Keratinocyte (primary cell): ENCODE measurements around the gene EPB41L2. TPM values are rescaled to one million over a fixed set of nuclear protein-coding genes. Genes with fewer than 3 reads are reported as not detected.

Source experiments
- DNase-seq: peaks from one replicate; pipeline ENCODE4 v3.0.0-alpha.2; 2011; ENCODE audit warnings: low read depth, missing footprints, low spot score
- FAIRE-seq: peaks from 2 replicates; lab custom pipeline; 2011; peaks lifted over from hg19 to GRCh38; lab: Jason Lieb, UNC
- H2AFZ ChIP-seq: 2 replicates; pipeline ENCODE4 v1.6.0; 2012; ENCODE audit warnings: low read length, control low read depth, inconsistent platforms; ENCODE audit not compliant: control insufficient read depth
- H3K27ac ChIP-seq: 2 replicates; pipeline ENCODE4 v1.5.1; 2011; ENCODE audit warnings: low read length; ENCODE audit not compliant: control insufficient read depth, insufficient read depth
- H3K27me3 ChIP-seq: 3 replicates; pipeline ENCODE4 v1.6.0; 2011; ENCODE audit warnings: low read length; ENCODE audit not compliant: control insufficient read depth, insufficient read depth; ENCODE audit errors: extremely low read depth
- H3K36me3 ChIP-seq, 2 experiments: 2 replicates in 1 of 2; 3 replicates in 1 of 2; pipeline ENCODE4 v1.5.1; 2011; ENCODE audit warnings: low read length in 2 of 2, mild to moderate bottlenecking in 1 of 2; ENCODE audit not compliant: control insufficient read depth in 2 of 2, insufficient read depth in 2 of 2; ENCODE audit errors: extremely low read depth in 1 of 2
- H3K4me1 ChIP-seq: 3 replicates; pipeline ENCODE4 v1.5.1; 2011; ENCODE audit warnings: low read length; ENCODE audit not compliant: control insufficient read depth, insufficient read depth; ENCODE audit errors: extremely low read depth
- H3K4me2 ChIP-seq: 3 replicates; pipeline ENCODE4 v1.6.0; 2011; ENCODE audit warnings: low read depth, low read length; ENCODE audit not compliant: control insufficient read depth, insufficient read depth; ENCODE audit errors: extremely low read depth
- H3K4me3 ChIP-seq, 3 experiments: fragments of 200-600 bp in 1 of 3; sonication (generic) in 1 of 3; 2 replicates in 2 of 3; 3 replicates in 1 of 3; pipeline ENCODE4 v1.5.1; 2011 to 2016; ENCODE audit warnings: low read length in 3 of 3, mild to moderate bottlenecking in 3 of 3, control low read depth in 2 of 3, inconsistent platforms in 1 of 3, low read depth in 1 of 3, mixed read lengths in 1 of 3, mixed run types in 1 of 3, moderate library complexity in 1 of 3; ENCODE audit not compliant: control insufficient read depth in 2 of 3, insufficient read depth in 2 of 3; ENCODE audit errors: extremely low read depth in 1 of 3
- H3K79me2 ChIP-seq: 2 replicates; pipeline ENCODE4 v1.6.0; 2012; ENCODE audit warnings: low read length; ENCODE audit not compliant: control insufficient read depth, insufficient read depth
- H3K9ac ChIP-seq: 3 replicates; pipeline ENCODE4 v1.6.0; 2011; ENCODE audit warnings: low read length; ENCODE audit not compliant: control insufficient read depth, insufficient read depth; ENCODE audit errors: extremely low read depth
- H3K9me1 ChIP-seq: 3 replicates; pipeline ENCODE4 v1.6.0; 2011; ENCODE audit warnings: low read length; ENCODE audit not compliant: control insufficient read depth, insufficient read depth; ENCODE audit errors: extremely low read depth
- H3K9me3 ChIP-seq: 2 replicates; pipeline ENCODE4 v1.5.1; 2012; ENCODE audit warnings: low read depth, low read length; ENCODE audit not compliant: control insufficient read depth
- H4K20me1 ChIP-seq: 3 replicates; pipeline ENCODE4 v1.6.0; 2011; ENCODE audit warnings: low read length; ENCODE audit not compliant: control insufficient read depth, insufficient read depth; ENCODE audit errors: extremely low read depth
- CTCF ChIP-seq, 3 experiments: IDR thresholded peaks in 1 of 3; conservative IDR thresholded peaks in 1 of 3; optimal IDR thresholded peaks in 1 of 3; 2 replicates in 2 of 3; 3 replicates in 1 of 3; pipeline versions ENCODE3 to v1.5.1; 2011; ENCODE audit warnings: low read length in 3 of 3, mild to moderate bottlenecking in 3 of 3, moderate library complexity in 2 of 3, control low read depth in 1 of 3, inconsistent platforms in 1 of 3; ENCODE audit not compliant: insufficient read depth in 2 of 3; ENCODE audit errors: extremely low read depth in 1 of 3
- EZH2 ChIP-seq: IDR thresholded peaks from one replicate; pipeline ENCODE4 v1.6.1; 2012; ENCODE audit warnings: inconsistent platforms, mild to moderate bottlenecking, low read length, moderate library complexity
- dilution Hi-C: fragments of 300-500 bp; cut with MboI; formaldehyde crosslinking; loops from one replicate; pipeline ENCODE4 v1.7.0; 2020; ENCODE audit warnings: low sequenced_read_pairs; ENCODE audit not compliant: extremely low pct_ligation_motif_present
- polyA plus RNA-seq, 5 experiments: library from polyadenylated mRNA; depleted of rRNA in 3 of 5; stranded (reverse) in 3 of 5; stranded (forward) in 1 of 5; unstranded in 1 of 5; fragments of >200 nt; gene quantifications; 1 replicate in 1 of 5; 2 replicates in 3 of 5; 3 replicates in 1 of 5; pipeline versions ENCODE4 v1.2.1 to v1.2.3, GENCODE V29; 2011 to 2012; ENCODE audit warnings: missing spikeins in 2 of 5, low read depth in 1 of 5, low replicate concordance in 1 of 5

EPB41L2 gene
- polyA plus RNA-seq, 1 donor (not counting 4 experiments of a cell fraction or from before 2014, with no cell fraction given), result 22.0 TPM

GRCh38 chr6:131036601-131037000, 26.4 kb downstream of the EPB41L2 start:
- FAIRE-seq (no peak), DNase-seq (no peak)
- dilution Hi-C loops, result no loop called here
- no peaks in the 10 kb centered on the region for H3K4me1 ChIP-seq
- no peak overlapping the region for H3K9ac ChIP-seq
- no peak overlapping the region for H2AFZ ChIP-seq
- H4K20me1 ChIP-seq, result no peaks in the 10 kb centered on the region
- no peaks in the 10 kb centered on the region for H3K9me1 ChIP-seq
- H3K9me3 ChIP-seq, result no peaks in the 10 kb centered on the region
- H3K27ac ChIP-seq, result no peak overlapping the region
- H3K4me2 ChIP-seq, result no peak overlapping the region
- H3K79me2 ChIP-seq, result peaks cover 3% of the 10 kb centered on the region
- no peak for TF ChIP-seq CTCF (optimal IDR thresholded peaks at IDR 0.05 in 1 of 3, IDR thresholded peaks at IDR 0.05 in 1 of 3, conservative IDR thresholded peaks at IDR 0.05 in 1 of 3; ENCODE audit: extremely low read depth in 1 of 3, insufficient read depth in 2 of 3, low read length in 3 of 3)
- no peak for TF ChIP-seq EZH2
- no peak overlapping the region for H3K4me3 ChIP-seq
- H3K27me3 ChIP-seq, result no peaks in the 10 kb centered on the region
- no peaks in the 10 kb centered on the region for H3K36me3 ChIP-seq

GRCh38 chr6:131036143-131036542, 26.9 kb downstream of the EPB41L2 start:
- no peak for FAIRE-seq
- H3K27ac ChIP-seq, result no peak overlapping the region
- no peak overlapping the region for H3K4me3 ChIP-seq
- dilution Hi-C loops, result no loop called here
- TF ChIP-seq EZH2, result no peak
- TF ChIP-seq CTCF (optimal IDR thresholded peaks at IDR 0.05 in 1 of 3, IDR thresholded peaks at IDR 0.05 in 1 of 3, conservative IDR thresholded peaks at IDR 0.05 in 1 of 3; ENCODE audit: extremely low read depth in 1 of 3, insufficient read depth in 2 of 3, low read length in 3 of 3), result no peak
- no peaks in the 10 kb centered on the region for H3K36me3 ChIP-seq
- no peaks in the 10 kb centered on the region for H3K4me1 ChIP-seq
- DNase-seq, result no peak
- H3K9ac ChIP-seq, result no peak overlapping the region
- H3K79me2 ChIP-seq, result peaks cover 3% of the 10 kb centered on the region
- H2AFZ ChIP-seq, result no peak overlapping the region
- H3K27me3 ChIP-seq, result no peaks in the 10 kb centered on the region
- no peak overlapping the region for H3K4me2 ChIP-seq
- H3K9me1 ChIP-seq, result no peaks in the 10 kb centered on the region
- no peaks in the 10 kb centered on the region for H3K9me3 ChIP-seq
- no peaks in the 10 kb centered on the region for H4K20me1 ChIP-seq
